Neural progenitor cell (in vitro differentiated cells): ENCODE measurements around the gene SLC51B.

Experiments
- EZH2 ChIP-seq: fragments of 200-600 bp; sonication (generic); IDR thresholded peaks from 2 replicates; pipeline ENCODE4 v1.6.1; 2017; ENCODE audit warnings: antibody characterized with exemption, mild to moderate bottlenecking, moderate library complexity
- EZH2phosphoT487 ChIP-seq: fragments of 200-600 bp; sonication (generic); IDR thresholded peaks from 2 replicates; pipeline ENCODE4 v1.6.1; 2017; ENCODE audit warnings: antibody characterized with exemption
- TF ChIP-seq, protein P1 (sequence below): fragments of 200-600 bp; sonication (generic); IDR thresholded peaks from 2 replicates; pipeline ENCODE4 v1.5.1; 2017; ENCODE audit warnings: antibody characterized with exemption, mild to moderate bottlenecking

DNA sequence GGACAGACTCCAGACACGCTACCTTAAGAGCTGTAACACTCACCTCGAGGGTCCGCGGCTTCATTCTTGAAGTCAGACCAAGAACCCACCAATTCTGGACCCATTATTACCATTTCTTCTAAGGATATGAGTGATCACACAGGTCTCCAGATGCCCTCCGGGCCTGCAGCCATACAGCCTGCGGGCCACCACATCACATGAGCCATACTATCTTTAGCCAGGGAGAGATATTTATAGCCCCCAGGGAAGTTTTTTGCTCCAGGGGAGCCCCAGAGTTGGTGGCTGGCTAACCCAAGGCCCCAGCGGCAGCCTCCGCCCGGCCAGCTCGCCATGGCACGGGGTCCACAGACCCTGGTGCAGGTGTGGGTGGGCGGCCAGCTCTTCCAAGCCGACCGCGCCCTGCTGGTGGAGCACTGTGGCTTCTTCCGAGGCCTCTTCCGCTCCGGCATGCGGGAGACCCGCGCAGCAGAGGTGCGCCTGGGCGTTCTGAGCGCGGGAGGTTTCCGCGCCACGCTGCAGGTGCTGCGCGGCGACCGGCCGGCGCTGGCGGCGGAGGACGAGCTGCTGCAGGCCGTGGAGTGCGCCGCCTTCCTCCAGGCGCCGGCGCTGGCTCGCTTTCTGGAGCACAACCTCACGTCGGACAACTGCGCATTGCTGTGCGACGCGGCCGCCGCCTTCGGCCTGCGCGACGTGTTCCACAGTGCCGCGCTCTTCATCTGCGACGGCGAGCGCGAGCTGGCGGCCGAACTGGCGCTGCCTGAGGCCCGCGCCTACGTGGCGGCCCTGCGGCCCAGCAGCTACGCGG, 31.5 kb downstream of the SLC51B start, which contains the start of gene KBTBD13:
- TF ChIP-seq, protein P1, sequence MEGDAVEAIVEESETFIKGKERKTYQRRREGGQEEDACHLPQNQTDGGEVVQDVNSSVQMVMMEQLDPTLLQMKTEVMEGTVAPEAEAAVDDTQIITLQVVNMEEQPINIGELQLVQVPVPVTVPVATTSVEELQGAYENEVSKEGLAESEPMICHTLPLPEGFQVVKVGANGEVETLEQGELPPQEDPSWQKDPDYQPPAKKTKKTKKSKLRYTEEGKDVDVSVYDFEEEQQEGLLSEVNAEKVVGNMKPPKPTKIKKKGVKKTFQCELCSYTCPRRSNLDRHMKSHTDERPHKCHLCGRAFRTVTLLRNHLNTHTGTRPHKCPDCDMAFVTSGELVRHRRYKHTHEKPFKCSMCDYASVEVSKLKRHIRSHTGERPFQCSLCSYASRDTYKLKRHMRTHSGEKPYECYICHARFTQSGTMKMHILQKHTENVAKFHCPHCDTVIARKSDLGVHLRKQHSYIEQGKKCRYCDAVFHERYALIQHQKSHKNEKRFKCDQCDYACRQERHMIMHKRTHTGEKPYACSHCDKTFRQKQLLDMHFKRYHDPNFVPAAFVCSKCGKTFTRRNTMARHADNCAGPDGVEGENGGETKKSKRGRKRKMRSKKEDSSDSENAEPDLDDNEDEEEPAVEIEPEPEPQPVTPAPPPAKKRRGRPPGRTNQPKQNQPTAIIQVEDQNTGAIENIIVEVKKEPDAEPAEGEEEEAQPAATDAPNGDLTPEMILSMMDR: no peak
- no peak for TF ChIP-seq EZH2
- no peak for TF ChIP-seq EZH2phosphoT487
